Medulla oblongata (tissue), 1 donor: Measurements from ENCODE around the gene ST6GALNAC6.
"Not testable (repeated sequence)": the region's sequence is repeated elsewhere in the genome, so short reads cannot be mapped to it uniquely, and the experiment has no call there.

ENCODE experiments used
- DNase-seq: peaks from one replicate; pipeline ENCODE4 v3.0.0-alpha.2; 2015; ENCODE audit errors: extremely low spot score

The ST6GALNAC6 gene

GRCh38 chr9:127873886-127874285, 25.5 kb downstream of the ST6GALNAC6 start:
- peak; percentile 92 for DNase-seq

GRCh38 chr9:127873223-127873691, 26.1 kb downstream of the ST6GALNAC6 start:
- DNase-seq = peak; percentile 81

- DNase-seq = no peak
Measured at GRCh38 chr9:127872369-127873222, 26.8 kb downstream of the ST6GALNAC6 start.

GRCh38 chr9:127871531-127871930, 27.9 kb downstream of the ST6GALNAC6 start:
- DNase-seq = no peak

GRCh38 chr9:127870887-127871286, 28.5 kb downstream of the ST6GALNAC6 start:
- DNase-seq = no peak

GRCh38 chr9:127870153-127870491, 29.3 kb downstream of the ST6GALNAC6 start:
- not testable (repeated sequence) for DNase-seq

- DNase-seq = peak; percentile 89
Measured at GRCh38 chr9:127869310-127870152, 29.9 kb downstream of the ST6GALNAC6 start.

- DNase-seq = no peak
Measured at GRCh38 chr9:127868278-127868902, 31.0 kb downstream of the ST6GALNAC6 start.

- DNase-seq = no peak
Measured at GRCh38 chr9:127867356-127868277, 31.8 kb downstream of the ST6GALNAC6 start.

- DNase-seq = no peak
Measured at GRCh38 chr9:127866535-127866934, 32.9 kb downstream of the ST6GALNAC6 start.

- DNase-seq = no peak
Measured at GRCh38 chr9:127865645-127866464, 33.5 kb downstream of the ST6GALNAC6 start.

- DNase-seq = no peak
Measured at GRCh38 chr9:127863191-127863621, 36.2 kb downstream of the ST6GALNAC6 start.

GRCh38 chr9:127862075-127863011, 37.1 kb downstream of the ST6GALNAC6 start:
- peak; percentile 83 for DNase-seq

- DNase-seq = no peak
Measured at GRCh38 chr9:127860779-127861178, 38.6 kb downstream of the ST6GALNAC6 start.

- no peak for DNase-seq
Measured at GRCh38 chr9:127860260-127860659, 39.1 kb downstream of the ST6GALNAC6 start.

- no peak for DNase-seq
Measured at GRCh38 chr9:127858041-127858512, 41.3 kb downstream of the ST6GALNAC6 start.

- no peak for DNase-seq
Measured at GRCh38 chr9:127857278-127857677, 42.1 kb downstream of the ST6GALNAC6 start.

GRCh38 chr9:127856729-127857116, 42.7 kb downstream of the ST6GALNAC6 start:
- DNase-seq = no peak
